PC-9 (cell line): ENCODE measurements around the gene ANLN.
"Not testable (repeated sequence)": the region's sequence is repeated elsewhere in the genome, so short reads cannot be mapped to it uniquely, and the experiment has no call there.

Experiments
- EZH2 ChIP-seq: fragments of 200-600 bp; sonication (generic); IDR thresholded peaks from 2 replicates; pipeline ENCODE4 v1.8.0; 2017; ENCODE audit warnings: antibody characterized with exemption, low read depth
- TF ChIP-seq, protein P1 (sequence below): fragments of 200-600 bp; sonication (generic); conservative IDR thresholded peaks from 2 replicates; pipeline ENCODE4 v1.6.1; 2017; ENCODE audit warnings: mixed run types, antibody characterized with exemption, mild to moderate bottlenecking, moderate library complexity

DNA sequence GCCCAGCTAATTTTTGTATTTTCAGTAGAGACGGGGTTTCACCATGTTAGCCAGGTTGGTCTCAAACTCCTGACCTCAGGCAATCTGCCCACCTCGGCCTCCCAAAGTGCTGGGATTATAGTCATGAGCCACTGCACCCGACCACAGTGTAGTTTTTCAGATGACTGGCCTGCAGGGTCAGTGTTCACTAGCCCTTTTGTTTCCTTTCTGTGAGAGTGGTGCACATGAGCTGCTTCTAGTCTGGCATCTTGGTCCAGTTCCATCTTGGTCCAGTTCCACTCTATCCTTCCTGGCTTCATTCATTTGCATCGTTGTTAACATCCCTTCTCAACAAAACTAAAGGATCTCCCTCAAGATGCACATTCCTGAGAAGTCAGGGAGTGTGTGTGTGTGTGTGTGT is 94.2 kb downstream of the ANLN start:
- TF ChIP-seq, protein P1, sequence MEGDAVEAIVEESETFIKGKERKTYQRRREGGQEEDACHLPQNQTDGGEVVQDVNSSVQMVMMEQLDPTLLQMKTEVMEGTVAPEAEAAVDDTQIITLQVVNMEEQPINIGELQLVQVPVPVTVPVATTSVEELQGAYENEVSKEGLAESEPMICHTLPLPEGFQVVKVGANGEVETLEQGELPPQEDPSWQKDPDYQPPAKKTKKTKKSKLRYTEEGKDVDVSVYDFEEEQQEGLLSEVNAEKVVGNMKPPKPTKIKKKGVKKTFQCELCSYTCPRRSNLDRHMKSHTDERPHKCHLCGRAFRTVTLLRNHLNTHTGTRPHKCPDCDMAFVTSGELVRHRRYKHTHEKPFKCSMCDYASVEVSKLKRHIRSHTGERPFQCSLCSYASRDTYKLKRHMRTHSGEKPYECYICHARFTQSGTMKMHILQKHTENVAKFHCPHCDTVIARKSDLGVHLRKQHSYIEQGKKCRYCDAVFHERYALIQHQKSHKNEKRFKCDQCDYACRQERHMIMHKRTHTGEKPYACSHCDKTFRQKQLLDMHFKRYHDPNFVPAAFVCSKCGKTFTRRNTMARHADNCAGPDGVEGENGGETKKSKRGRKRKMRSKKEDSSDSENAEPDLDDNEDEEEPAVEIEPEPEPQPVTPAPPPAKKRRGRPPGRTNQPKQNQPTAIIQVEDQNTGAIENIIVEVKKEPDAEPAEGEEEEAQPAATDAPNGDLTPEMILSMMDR: not testable (repeated sequence)
- not testable (repeated sequence) for TF ChIP-seq EZH2
